PFSK-1 (cell line): ENCODE data around the gene CHRNA9.

Experiments
- FOXP2 ChIP-seq: optimal IDR thresholded peaks from 2 replicates; pipeline ENCODE3; 2011; ENCODE audit warnings: borderline replicate concordance, control low read depth, inconsistent platforms; ENCODE audit not compliant: insufficient read depth; ENCODE audit errors: extremely low read length, extremely low read depth
- POLR2AphosphoS5 ChIP-seq: IDR thresholded peaks from 2 replicates; pipeline ENCODE4 v1.6.1; 2012; ENCODE audit warnings: low read depth, mild to moderate bottlenecking, control low read depth, low read length, moderate library complexity
- SIN3A ChIP-seq: IDR thresholded peaks from 2 replicates; pipeline ENCODE4 v1.6.1; 2012; ENCODE audit warnings: mild to moderate bottlenecking, low read length, moderate library complexity, borderline replicate concordance; ENCODE audit not compliant: insufficient read depth
- TAF1 ChIP-seq: IDR thresholded peaks from 2 replicates; pipeline ENCODE4 v1.6.1; 2012; ENCODE audit warnings: low read length, control low read depth, borderline replicate concordance; ENCODE audit not compliant: insufficient read depth
- TF ChIP-seq, protein P1 (sequence below), 2 experiments: IDR thresholded peaks; 2 replicates each; pipeline versions ENCODE4 v1.6.1 to v1.8.0; 2011 to 2012; ENCODE audit warnings: low read depth in 2 of 2, low read length in 2 of 2, control low read depth in 1 of 2, inconsistent platforms in 1 of 2, mild to moderate bottlenecking in 1 of 2, moderate library complexity in 1 of 2; ENCODE audit not compliant: insufficient read depth in 1 of 2

DNA sequence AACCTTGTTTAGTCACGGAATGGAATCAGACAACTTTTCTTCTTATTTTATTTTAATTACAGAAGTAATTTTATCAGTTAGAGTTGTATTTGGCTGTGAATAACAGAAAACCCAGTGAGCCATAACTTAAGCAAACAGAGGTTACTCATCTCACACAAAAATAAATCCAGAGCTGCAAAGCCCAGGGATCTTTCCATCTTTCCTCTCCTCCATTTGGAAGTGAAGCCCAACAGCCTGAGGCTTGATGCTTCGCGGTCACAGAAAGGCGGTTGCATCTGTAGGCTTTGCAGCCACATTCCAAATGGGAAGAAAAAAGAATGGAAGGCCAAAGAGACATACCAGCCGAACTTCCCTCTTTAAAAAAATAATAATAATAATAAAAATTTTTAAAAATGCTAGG, 22.6 kb downstream of the CHRNA9 start:
- TF ChIP-seq POLR2AphosphoS5: no peak
- TF ChIP-seq TAF1: no peak
- TF ChIP-seq, protein P1, sequence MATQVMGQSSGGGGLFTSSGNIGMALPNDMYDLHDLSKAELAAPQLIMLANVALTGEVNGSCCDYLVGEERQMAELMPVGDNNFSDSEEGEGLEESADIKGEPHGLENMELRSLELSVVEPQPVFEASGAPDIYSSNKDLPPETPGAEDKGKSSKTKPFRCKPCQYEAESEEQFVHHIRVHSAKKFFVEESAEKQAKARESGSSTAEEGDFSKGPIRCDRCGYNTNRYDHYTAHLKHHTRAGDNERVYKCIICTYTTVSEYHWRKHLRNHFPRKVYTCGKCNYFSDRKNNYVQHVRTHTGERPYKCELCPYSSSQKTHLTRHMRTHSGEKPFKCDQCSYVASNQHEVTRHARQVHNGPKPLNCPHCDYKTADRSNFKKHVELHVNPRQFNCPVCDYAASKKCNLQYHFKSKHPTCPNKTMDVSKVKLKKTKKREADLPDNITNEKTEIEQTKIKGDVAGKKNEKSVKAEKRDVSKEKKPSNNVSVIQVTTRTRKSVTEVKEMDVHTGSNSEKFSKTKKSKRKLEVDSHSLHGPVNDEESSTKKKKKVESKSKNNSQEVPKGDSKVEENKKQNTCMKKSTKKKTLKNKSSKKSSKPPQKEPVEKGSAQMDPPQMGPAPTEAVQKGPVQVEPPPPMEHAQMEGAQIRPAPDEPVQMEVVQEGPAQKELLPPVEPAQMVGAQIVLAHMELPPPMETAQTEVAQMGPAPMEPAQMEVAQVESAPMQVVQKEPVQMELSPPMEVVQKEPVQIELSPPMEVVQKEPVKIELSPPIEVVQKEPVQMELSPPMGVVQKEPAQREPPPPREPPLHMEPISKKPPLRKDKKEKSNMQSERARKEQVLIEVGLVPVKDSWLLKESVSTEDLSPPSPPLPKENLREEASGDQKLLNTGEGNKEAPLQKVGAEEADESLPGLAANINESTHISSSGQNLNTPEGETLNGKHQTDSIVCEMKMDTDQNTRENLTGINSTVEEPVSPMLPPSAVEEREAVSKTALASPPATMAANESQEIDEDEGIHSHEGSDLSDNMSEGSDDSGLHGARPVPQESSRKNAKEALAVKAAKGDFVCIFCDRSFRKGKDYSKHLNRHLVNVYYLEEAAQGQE (IDR thresholded peaks at IDR 0.05; ENCODE audit: insufficient read depth in 1 of 2, low read depth in 2 of 2, low read length in 2 of 2): no peak
- no peak for TF ChIP-seq SIN3A
- no peak for TF ChIP-seq FOXP2
